ENCODE results near the gene KCNJ8.
"Not testable (repeated sequence)": the region's sequence is repeated elsewhere in the genome, so short reads cannot be mapped to it uniquely, and the experiment has no call there.

KCNJ8 gene

GRCh38 chr12:21774358-21775132 lies at the start of gene KCNJ8:
Gene KCNJ8 (minus strand): TSS chr12:21774706. CDS start chr12:21773616, 1,090 bp downstream.
- no peak for DNase-seq

GRCh38 chr12:21823581-21823980 lies 49.1 kb upstream of the KCNJ8 start:
- no peak for DNase-seq

- DNase-seq = no peak
These were observed 45.2 kb upstream of the KCNJ8 start for GRCh38 chr12:21819678-21820077.

GRCh38 chr12:21819236-21819635 lies 44.7 kb upstream of the KCNJ8 start:
- DNase-seq = no peak

- no peak for DNase-seq
These were observed 44.1 kb upstream of the KCNJ8 start for GRCh38 chr12:21818627-21819026.

GRCh38 chr12:21815306-21816062 lies 41.0 kb upstream of the KCNJ8 start:
- DNase-seq = no peak

GRCh38 chr12:21814814-21815213 lies 40.3 kb upstream of the KCNJ8 start:
- DNase-seq = no peak

- no peak for DNase-seq
These were observed 39.8 kb upstream of the KCNJ8 start for GRCh38 chr12:21814327-21814726.

- no peak for DNase-seq
These were observed 39.2 kb upstream of the KCNJ8 start for GRCh38 chr12:21813751-21814150.

- no peak for DNase-seq
These were observed 38.6 kb upstream of the KCNJ8 start for GRCh38 chr12:21813125-21813524.

GRCh38 chr12:21812340-21812739 lies 37.8 kb upstream of the KCNJ8 start:
- not testable (repeated sequence) for DNase-seq

- no peak for DNase-seq
These were observed 34.6 kb upstream of the KCNJ8 start for GRCh38 chr12:21809100-21809499.

GRCh38 chr12:21806255-21806654 lies 31.7 kb upstream of the KCNJ8 start:
- DNase-seq = no peak

GRCh38 chr12:21801522-21802288 lies 27.2 kb upstream of the KCNJ8 start:
- DNase-seq = no peak

- no peak for DNase-seq
These were observed 25.5 kb upstream of the KCNJ8 start for GRCh38 chr12:21800011-21800410.

GRCh38 chr12:21797539-21797938 lies 23.0 kb upstream of the KCNJ8 start:
- no peak for DNase-seq

GRCh38 chr12:21795648-21796328 lies 21.3 kb upstream of the KCNJ8 start:
- no peak for DNase-seq

- not testable (repeated sequence) for DNase-seq
These were observed 20.5 kb upstream of the KCNJ8 start for GRCh38 chr12:21794807-21795595.

GRCh38 chr12:21789687-21790086 lies 15.2 kb upstream of the KCNJ8 start:
- not testable (repeated sequence) for DNase-seq

- no peak for DNase-seq
These were observed 13.8 kb upstream of the KCNJ8 start for GRCh38 chr12:21788089-21788983.

GRCh38 chr12:21786041-21786531 lies 11.6 kb upstream of the KCNJ8 start:
- DNase-seq = no peak
